ENCODE measurements around the gene RMI2. TPM values are rescaled to one million over a fixed set of nuclear protein-coding genes. Genes with fewer than 3 reads are reported as not detected.
"Not testable (repeated sequence)": the region's sequence is repeated elsewhere in the genome, so short reads cannot be mapped to it uniquely, and the experiment has no call there.

The RMI2 gene
- total RNA-seq, 4 donors from 2014 or later = 2.3 to 6.6 (median 3.5) TPM

GRCh38 chr16:11372073-11372828 lies 27.0 kb downstream of the RMI2 start:
- Histone ChIP-seq H3K27ac (no peak overlapping the region), H3K4me3 (no peak overlapping the region)
- DNase-seq = no peak

DNA sequence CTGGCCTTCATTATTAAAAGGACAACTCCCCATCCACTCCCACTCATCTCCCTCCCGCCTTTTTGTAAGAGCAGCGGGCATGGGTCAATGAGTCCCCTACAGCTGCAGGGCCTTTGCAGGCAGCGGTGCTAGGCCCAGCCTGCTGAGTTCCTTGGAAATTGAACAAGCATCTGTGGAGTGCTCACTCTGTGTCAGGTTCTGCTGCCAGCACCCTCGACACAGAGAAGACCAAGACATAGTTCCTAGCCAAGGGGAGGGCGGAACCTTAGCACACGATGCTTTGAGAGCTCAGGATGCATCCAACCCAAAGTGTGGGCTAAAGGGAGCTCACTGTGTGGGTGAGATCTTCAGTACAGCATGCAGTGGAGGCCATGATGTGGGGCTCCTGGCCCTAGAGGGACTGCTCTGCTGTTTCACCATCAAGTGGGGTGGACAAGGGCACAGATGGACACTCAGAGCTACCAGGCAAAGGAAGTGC lies 27.6 kb downstream of the RMI2 start:
- TF ChIP-seq POLR2A (IDR thresholded peaks at IDR 0.05) = no peak
- TF ChIP-seq, protein P1, sequence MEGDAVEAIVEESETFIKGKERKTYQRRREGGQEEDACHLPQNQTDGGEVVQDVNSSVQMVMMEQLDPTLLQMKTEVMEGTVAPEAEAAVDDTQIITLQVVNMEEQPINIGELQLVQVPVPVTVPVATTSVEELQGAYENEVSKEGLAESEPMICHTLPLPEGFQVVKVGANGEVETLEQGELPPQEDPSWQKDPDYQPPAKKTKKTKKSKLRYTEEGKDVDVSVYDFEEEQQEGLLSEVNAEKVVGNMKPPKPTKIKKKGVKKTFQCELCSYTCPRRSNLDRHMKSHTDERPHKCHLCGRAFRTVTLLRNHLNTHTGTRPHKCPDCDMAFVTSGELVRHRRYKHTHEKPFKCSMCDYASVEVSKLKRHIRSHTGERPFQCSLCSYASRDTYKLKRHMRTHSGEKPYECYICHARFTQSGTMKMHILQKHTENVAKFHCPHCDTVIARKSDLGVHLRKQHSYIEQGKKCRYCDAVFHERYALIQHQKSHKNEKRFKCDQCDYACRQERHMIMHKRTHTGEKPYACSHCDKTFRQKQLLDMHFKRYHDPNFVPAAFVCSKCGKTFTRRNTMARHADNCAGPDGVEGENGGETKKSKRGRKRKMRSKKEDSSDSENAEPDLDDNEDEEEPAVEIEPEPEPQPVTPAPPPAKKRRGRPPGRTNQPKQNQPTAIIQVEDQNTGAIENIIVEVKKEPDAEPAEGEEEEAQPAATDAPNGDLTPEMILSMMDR (IDR thresholded peaks at IDR 0.05) = no peak
- Histone ChIP-seq H3K9me3 (no peaks in the 10 kb centered on the region), H3K36me3 (no peaks in the 10 kb centered on the region), H3K4me3 (no peak overlapping the region), H3K27me3 (no peaks in the 10 kb centered on the region), H3K27ac (no peak overlapping the region), H3K4me1 (peaks cover 0 to 3% (median 0%) of the 10 kb centered on the region in 4 donors)
- no peak for DNase-seq

More at GRCh38 chr16:11372073-11372828, 27.0 kb downstream of the RMI2 start:
- no peaks in the 10 kb centered on the region for H3K9me3 ChIP-seq
- TF ChIP-seq, protein P1 (IDR thresholded peaks at IDR 0.05) = no peak
- no peak for TF ChIP-seq POLR2A (IDR thresholded peaks at IDR 0.05)
- peaks cover 0 to 3% (median 0%) of the 10 kb centered on the region in 4 donors for H3K4me1 ChIP-seq
- H3K36me3 ChIP-seq = no peaks in the 10 kb centered on the region
- no peaks in the 10 kb centered on the region for H3K27me3 ChIP-seq

- no peaks in the 10 kb centered on the region for H3K9me3 ChIP-seq
- H3K27me3 ChIP-seq = no peaks in the 10 kb centered on the region
- TF ChIP-seq POLR2A (IDR thresholded peaks at IDR 0.05) = no peak
- TF ChIP-seq, protein P1 (IDR thresholded peaks at IDR 0.05) = no peak
- H3K4me1 ChIP-seq = peaks cover 0 to 3% (median 0%) of the 10 kb centered on the region in 4 donors
- no peaks in the 10 kb centered on the region for H3K36me3 ChIP-seq
- H3K4me3 ChIP-seq = no peak overlapping the region
- DNase-seq = no peak
- no peak overlapping the region for H3K27ac ChIP-seq
These were observed 29.0 kb downstream of the RMI2 start for GRCh38 chr16:11374255-11374654.

- DNase-seq = no peak
- Histone ChIP-seq H3K4me3 (no peak overlapping the region), H3K4me1 (no peaks in the 10 kb centered on the region), H3K9me3 (no peaks in the 10 kb centered on the region), H3K27me3 (no peaks in the 10 kb centered on the region), H3K36me3 (no peaks in the 10 kb centered on the region), H3K27ac (no peak overlapping the region)
- TF ChIP-seq POLR2A (IDR thresholded peaks at IDR 0.05) = no peak
- TF ChIP-seq, protein P1 (IDR thresholded peaks at IDR 0.05) = no peak
These were observed 31.9 kb downstream of the RMI2 start for GRCh38 chr16:11377154-11377553.

- not testable (repeated sequence) for H3K27ac ChIP-seq, H3K9me3 ChIP-seq, H3K4me3 ChIP-seq, H3K36me3 ChIP-seq, DNase-seq, H3K27me3 ChIP-seq, H3K4me1 ChIP-seq
These were observed 33.7 kb downstream of the RMI2 start for GRCh38 chr16:11378951-11379350.

- no peaks in the 10 kb centered on the region for H3K4me1 ChIP-seq
- H3K27ac ChIP-seq = no peak overlapping the region
- no peak overlapping the region for H3K4me3 ChIP-seq
- DNase-seq = no peak
- no peaks in the 10 kb centered on the region for H3K36me3 ChIP-seq
- TF ChIP-seq, protein P1 (IDR thresholded peaks at IDR 0.05) = no peak
- TF ChIP-seq POLR2A (IDR thresholded peaks at IDR 0.05) = no peak
- H3K9me3 ChIP-seq = no peaks in the 10 kb centered on the region
- no peaks in the 10 kb centered on the region for H3K27me3 ChIP-seq
These were observed 34.2 kb downstream of the RMI2 start for GRCh38 chr16:11379420-11379819.
